Vagina (tissue), 2 donors: ENCODE data around the gene TBC1D19.

Experiments
- CTCF ChIP-seq, 3 experiments: fragments of 450-650 bp in 2 of 3; fragments of 200-600 bp in 1 of 3; sonication (generic) in 1 of 3; IDR thresholded peaks; one replicate each; pipeline ENCODE4 v1.5.1; 2017 to 2019; ENCODE audit warnings: antibody characterized with exemption in 3 of 3, mild to moderate bottlenecking in 2 of 3, moderate library complexity in 2 of 3
- POLR2A ChIP-seq, 2 donors: fragments of 450-650 bp; IDR thresholded peaks; one replicate each; pipeline ENCODE4 v1.6.1; 2017; ENCODE audit warnings: antibody characterized with exemption in 2 of 2, mild to moderate bottlenecking in 2 of 2, moderate library complexity in 2 of 2
- POLR2AphosphoS5 ChIP-seq, 2 donors: sonication (generic); formaldehyde crosslinking; IDR thresholded peaks; one replicate each; pipeline ENCODE4 v1.9.0; 2017; ENCODE audit warnings: antibody characterized with exemption in 2 of 2, mild to moderate bottlenecking in 2 of 2, low read depth in 1 of 2; ENCODE audit not compliant: insufficient read depth in 1 of 2

- TF ChIP-seq POLR2A (IDR thresholded peaks at IDR 0.05) (no peak), CTCF (IDR thresholded peaks at IDR 0.05) (no peak), POLR2AphosphoS5 (IDR thresholded peaks at IDR 0.05; ENCODE audit: insufficient read depth in 1 of 2, low read depth in 1 of 2) (no peak)
Measured at GRCh38 chr4:26713563-26714151, 129.8 kb downstream of the TBC1D19 start.
